Measurements from ENCODE around the gene PCNX3. TPM values are rescaled to one million over a fixed set of nuclear protein-coding genes. Genes with fewer than 3 reads are reported as not detected.

PCNX3 gene
- polyA plus RNA-seq, 1 donor from 2014 or later: 7.8 TPM

DNA sequence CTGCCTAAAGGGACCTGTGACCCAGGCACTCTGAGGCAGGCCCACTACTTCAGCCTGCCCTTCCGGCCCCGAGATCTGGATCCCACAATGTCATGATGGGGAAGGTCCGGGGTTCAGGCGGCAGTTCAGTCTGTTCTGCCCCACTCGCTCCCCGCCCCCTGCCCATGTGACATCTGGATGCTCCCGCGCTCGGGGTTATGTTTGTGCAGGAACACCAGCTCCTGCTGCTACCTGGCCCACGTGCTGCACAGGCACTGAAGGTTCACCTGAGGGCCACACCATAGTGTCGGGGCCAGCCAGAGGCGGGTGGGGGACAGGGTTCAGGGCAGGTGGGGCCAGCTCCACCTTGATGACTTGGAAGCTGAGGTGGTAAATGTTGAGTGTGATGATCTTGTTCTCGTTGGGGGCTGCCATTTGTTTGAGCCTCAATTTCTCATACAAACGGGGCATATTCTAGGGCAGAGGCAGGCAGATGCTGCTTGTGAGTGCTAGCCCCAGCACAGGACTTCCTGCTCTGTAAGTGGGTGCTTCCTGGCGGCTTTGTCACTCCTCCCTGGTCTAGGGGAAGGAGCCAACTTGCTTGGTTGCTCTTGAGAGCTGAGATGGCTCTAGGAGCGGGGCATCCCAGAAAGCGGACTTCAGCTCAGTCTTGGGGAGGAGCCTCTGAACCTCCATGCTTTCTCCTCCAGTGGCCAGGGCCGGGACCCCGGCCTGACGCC is 18.0 kb downstream of the PCNX3 start:
- Histone ChIP-seq H3K79me2 (replicated peaks; ENCODE audit: insufficient read depth, low read length) (no peaks in the 10 kb centered on the region), H3K27ac (ENCODE audit: low read length) (no peak overlapping the region), H3K4me3 (ENCODE audit: low read length) (no peak overlapping the region), H3K4me2 (ENCODE audit: low read length) (no peak overlapping the region), H3K9me2 (ENCODE audit: insufficient read depth, low read length) (no peaks in the 10 kb centered on the region), H3K9ac (ENCODE audit: low read length) (no peak overlapping the region), H2AFZ (ENCODE audit: low read depth, low read length) (no peak overlapping the region), H3K36me3 (ENCODE audit: insufficient read depth, low read length) (peaks cover 4% of the 10 kb centered on the region), H3F3A (ENCODE audit: insufficient read depth, low read length, poor library complexity, severe bottlenecking) (no peaks in the 10 kb centered on the region), H3K27me3 (ENCODE audit: insufficient read depth, low read depth, low read length) (no peaks in the 10 kb centered on the region), H3K9me3 (ENCODE audit: low read length) (no peaks in the 10 kb centered on the region), H4K20me1 (ENCODE audit: insufficient read depth) (no peaks in the 10 kb centered on the region)
- TF ChIP-seq, protein P1, sequence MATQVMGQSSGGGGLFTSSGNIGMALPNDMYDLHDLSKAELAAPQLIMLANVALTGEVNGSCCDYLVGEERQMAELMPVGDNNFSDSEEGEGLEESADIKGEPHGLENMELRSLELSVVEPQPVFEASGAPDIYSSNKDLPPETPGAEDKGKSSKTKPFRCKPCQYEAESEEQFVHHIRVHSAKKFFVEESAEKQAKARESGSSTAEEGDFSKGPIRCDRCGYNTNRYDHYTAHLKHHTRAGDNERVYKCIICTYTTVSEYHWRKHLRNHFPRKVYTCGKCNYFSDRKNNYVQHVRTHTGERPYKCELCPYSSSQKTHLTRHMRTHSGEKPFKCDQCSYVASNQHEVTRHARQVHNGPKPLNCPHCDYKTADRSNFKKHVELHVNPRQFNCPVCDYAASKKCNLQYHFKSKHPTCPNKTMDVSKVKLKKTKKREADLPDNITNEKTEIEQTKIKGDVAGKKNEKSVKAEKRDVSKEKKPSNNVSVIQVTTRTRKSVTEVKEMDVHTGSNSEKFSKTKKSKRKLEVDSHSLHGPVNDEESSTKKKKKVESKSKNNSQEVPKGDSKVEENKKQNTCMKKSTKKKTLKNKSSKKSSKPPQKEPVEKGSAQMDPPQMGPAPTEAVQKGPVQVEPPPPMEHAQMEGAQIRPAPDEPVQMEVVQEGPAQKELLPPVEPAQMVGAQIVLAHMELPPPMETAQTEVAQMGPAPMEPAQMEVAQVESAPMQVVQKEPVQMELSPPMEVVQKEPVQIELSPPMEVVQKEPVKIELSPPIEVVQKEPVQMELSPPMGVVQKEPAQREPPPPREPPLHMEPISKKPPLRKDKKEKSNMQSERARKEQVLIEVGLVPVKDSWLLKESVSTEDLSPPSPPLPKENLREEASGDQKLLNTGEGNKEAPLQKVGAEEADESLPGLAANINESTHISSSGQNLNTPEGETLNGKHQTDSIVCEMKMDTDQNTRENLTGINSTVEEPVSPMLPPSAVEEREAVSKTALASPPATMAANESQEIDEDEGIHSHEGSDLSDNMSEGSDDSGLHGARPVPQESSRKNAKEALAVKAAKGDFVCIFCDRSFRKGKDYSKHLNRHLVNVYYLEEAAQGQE (IDR thresholded peaks at IDR 0.05; ENCODE audit: borderline replicate concordance): no peak
- no peak for TF ChIP-seq SMC3 (conservative IDR thresholded peaks at IDR 0.05; ENCODE audit: poor library complexity)
- TF ChIP-seq POLR2AphosphoS5 (IDR thresholded peaks at IDR 0.05): no peak
- TF ChIP-seq MXI1 (conservative IDR thresholded peaks at IDR 0.05; ENCODE audit: poor library complexity, severe bottlenecking): no peak
- no peak for TF ChIP-seq TAF1 (IDR thresholded peaks at IDR 0.05; ENCODE audit: low read depth)
- no peak for TF ChIP-seq EZH2 (IDR thresholded peaks at IDR 0.05; ENCODE audit: borderline replicate concordance, insufficient read depth, low read length, poor library complexity, severe bottlenecking)

DNA sequence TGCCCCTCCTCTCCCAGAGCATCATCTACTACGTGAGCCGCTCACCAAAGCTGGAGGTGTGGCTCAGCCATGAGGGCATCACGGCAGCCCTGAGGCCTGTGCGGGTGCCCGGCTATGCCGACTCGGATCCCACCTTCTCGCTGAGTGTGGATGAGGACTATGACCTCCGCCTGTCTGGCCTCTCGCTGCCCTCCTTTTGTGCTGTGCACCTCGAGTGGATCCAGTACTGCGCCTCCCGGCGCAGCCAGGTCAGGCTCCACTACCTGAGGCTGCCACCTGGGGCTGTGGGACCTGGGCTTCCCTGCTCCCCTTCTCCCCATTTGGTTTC is 18.5 kb downstream of the PCNX3 start:
- H3K9ac ChIP-seq (ENCODE audit: low read length): no peak overlapping the region
- H3K9me2 ChIP-seq (ENCODE audit: insufficient read depth, low read length): no peaks in the 10 kb centered on the region
- TF ChIP-seq TAF1 (IDR thresholded peaks at IDR 0.05; ENCODE audit: low read depth) (no peak), EZH2 (IDR thresholded peaks at IDR 0.05; ENCODE audit: borderline replicate concordance, insufficient read depth, low read length, poor library complexity, severe bottlenecking) (no peak), EP300 (conservative IDR thresholded peaks at IDR 0.05; ENCODE audit: poor library complexity, severe bottlenecking) (no peak), MXI1 (conservative IDR thresholded peaks at IDR 0.05; ENCODE audit: poor library complexity, severe bottlenecking) (no peak), RAD21 (conservative IDR thresholded peaks at IDR 0.05) (no peak)
- TF ChIP-seq, protein P2, sequence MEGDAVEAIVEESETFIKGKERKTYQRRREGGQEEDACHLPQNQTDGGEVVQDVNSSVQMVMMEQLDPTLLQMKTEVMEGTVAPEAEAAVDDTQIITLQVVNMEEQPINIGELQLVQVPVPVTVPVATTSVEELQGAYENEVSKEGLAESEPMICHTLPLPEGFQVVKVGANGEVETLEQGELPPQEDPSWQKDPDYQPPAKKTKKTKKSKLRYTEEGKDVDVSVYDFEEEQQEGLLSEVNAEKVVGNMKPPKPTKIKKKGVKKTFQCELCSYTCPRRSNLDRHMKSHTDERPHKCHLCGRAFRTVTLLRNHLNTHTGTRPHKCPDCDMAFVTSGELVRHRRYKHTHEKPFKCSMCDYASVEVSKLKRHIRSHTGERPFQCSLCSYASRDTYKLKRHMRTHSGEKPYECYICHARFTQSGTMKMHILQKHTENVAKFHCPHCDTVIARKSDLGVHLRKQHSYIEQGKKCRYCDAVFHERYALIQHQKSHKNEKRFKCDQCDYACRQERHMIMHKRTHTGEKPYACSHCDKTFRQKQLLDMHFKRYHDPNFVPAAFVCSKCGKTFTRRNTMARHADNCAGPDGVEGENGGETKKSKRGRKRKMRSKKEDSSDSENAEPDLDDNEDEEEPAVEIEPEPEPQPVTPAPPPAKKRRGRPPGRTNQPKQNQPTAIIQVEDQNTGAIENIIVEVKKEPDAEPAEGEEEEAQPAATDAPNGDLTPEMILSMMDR (IDR thresholded peaks at IDR 0.05; ENCODE audit: poor library complexity, severe bottlenecking): no peak
- no peaks in the 10 kb centered on the region for H3K79me2 ChIP-seq (replicated peaks; ENCODE audit: insufficient read depth, low read length)
- no peak overlapping the region for H3K4me2 ChIP-seq (ENCODE audit: low read length)
- no peaks in the 10 kb centered on the region for H3K9me3 ChIP-seq (ENCODE audit: low read length)
- no peaks in the 10 kb centered on the region for H3K27me3 ChIP-seq (ENCODE audit: insufficient read depth, low read depth, low read length)
- no peaks in the 10 kb centered on the region for H3F3A ChIP-seq (ENCODE audit: insufficient read depth, low read length, poor library complexity, severe bottlenecking)
- H3K27ac ChIP-seq (ENCODE audit: low read length): no peak overlapping the region
- peaks cover 4% of the 10 kb centered on the region for H3K36me3 ChIP-seq (ENCODE audit: insufficient read depth, low read length)
- H4K20me1 ChIP-seq (ENCODE audit: insufficient read depth): no peaks in the 10 kb centered on the region
- H3K4me3 ChIP-seq (ENCODE audit: low read length): no peak overlapping the region
- no peak overlapping the region for H2AFZ ChIP-seq (ENCODE audit: low read depth, low read length)
